ENCODE data around the gene SLC6A8.

Gene SLC6A8

DNA sequence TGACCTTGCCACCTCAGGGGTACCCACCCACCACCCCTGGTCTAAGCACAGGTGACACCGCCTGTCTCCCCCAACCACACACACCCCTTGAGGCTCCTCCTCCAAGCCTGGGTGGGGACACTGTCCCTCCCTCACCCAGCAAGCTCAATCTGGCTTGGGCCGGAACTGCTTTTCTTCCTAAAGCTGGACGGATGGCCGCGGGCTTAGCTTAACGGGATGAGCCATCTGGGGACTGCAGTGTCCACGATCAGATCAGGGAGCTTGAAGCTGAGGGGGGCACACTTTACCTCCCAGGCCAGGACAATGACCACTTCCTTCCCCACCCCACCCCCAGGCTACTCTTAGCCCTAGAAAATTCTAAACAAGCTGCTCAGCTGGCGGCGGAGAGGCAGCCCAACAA, 1.0 kb upstream of the SLC6A8 start:
- TF ChIP-seq, protein P1, sequence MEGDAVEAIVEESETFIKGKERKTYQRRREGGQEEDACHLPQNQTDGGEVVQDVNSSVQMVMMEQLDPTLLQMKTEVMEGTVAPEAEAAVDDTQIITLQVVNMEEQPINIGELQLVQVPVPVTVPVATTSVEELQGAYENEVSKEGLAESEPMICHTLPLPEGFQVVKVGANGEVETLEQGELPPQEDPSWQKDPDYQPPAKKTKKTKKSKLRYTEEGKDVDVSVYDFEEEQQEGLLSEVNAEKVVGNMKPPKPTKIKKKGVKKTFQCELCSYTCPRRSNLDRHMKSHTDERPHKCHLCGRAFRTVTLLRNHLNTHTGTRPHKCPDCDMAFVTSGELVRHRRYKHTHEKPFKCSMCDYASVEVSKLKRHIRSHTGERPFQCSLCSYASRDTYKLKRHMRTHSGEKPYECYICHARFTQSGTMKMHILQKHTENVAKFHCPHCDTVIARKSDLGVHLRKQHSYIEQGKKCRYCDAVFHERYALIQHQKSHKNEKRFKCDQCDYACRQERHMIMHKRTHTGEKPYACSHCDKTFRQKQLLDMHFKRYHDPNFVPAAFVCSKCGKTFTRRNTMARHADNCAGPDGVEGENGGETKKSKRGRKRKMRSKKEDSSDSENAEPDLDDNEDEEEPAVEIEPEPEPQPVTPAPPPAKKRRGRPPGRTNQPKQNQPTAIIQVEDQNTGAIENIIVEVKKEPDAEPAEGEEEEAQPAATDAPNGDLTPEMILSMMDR (IDR thresholded peaks at IDR 0.05; ENCODE audit: insufficient read depth, low read length, poor library complexity, severe bottlenecking): no peak
- Histone ChIP-seq H3K36me3 (ENCODE audit: control insufficient read depth, insufficient read depth, low read length) (no peaks in the 10 kb centered on the region), H3K27me3 (replicated peaks; ENCODE audit: control insufficient read depth, insufficient read depth, low read length) (no peaks in the 10 kb centered on the region; the same call in 1 of the 2 replicates), H3K4me3 (replicated peaks; ENCODE audit: low read depth, low read length) (no peak overlapping the region)
- DNase-seq (ENCODE audit: extremely low read depth, insufficient read length): no peak

- no peak for DNase-seq (ENCODE audit: extremely low read depth, insufficient read length)
- Histone ChIP-seq H3K4me3 (replicated peaks; ENCODE audit: low read depth, low read length) (no peak overlapping the region), H3K36me3 (ENCODE audit: control insufficient read depth, insufficient read depth, low read length) (no peaks in the 10 kb centered on the region), H3K27me3 (replicated peaks; ENCODE audit: control insufficient read depth, insufficient read depth, low read length) (no peaks in the 10 kb centered on the region; the same call in 1 of the 2 replicates)
- TF ChIP-seq, protein P1 (IDR thresholded peaks at IDR 0.05; ENCODE audit: insufficient read depth, low read length, poor library complexity, severe bottlenecking): no peak
These were observed 345 bp downstream of the SLC6A8 start for GRCh38 chrX:153688071-153688470.

DNA sequence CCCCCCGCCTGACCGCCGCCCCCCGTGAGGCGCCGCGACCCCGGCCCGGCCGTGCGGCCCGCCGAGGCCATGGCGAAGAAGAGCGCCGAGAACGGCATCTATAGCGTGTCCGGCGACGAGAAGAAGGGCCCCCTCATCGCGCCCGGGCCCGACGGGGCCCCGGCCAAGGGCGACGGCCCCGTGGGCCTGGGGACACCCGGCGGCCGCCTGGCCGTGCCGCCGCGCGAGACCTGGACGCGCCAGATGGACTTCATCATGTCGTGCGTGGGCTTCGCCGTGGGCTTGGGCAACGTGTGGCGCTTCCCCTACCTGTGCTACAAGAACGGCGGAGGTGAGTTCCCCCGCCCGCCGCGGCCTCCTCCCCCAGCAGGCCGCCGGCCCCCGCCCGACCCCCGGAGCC, 780 bp downstream of the SLC6A8 start:
- H3K36me3 ChIP-seq (ENCODE audit: control insufficient read depth, insufficient read depth, low read length): no peaks in the 10 kb centered on the region
- TF ChIP-seq, protein P1 (IDR thresholded peaks at IDR 0.05; ENCODE audit: insufficient read depth, low read length, poor library complexity, severe bottlenecking): no peak
- no peak for DNase-seq (ENCODE audit: extremely low read depth, insufficient read length)
- no peak overlapping the region for H3K4me3 ChIP-seq (replicated peaks; ENCODE audit: low read depth, low read length)
- H3K27me3 ChIP-seq (replicated peaks; ENCODE audit: control insufficient read depth, insufficient read depth, low read length): no peaks in the 10 kb centered on the region; the same call in 1 of the 2 replicates

DNA sequence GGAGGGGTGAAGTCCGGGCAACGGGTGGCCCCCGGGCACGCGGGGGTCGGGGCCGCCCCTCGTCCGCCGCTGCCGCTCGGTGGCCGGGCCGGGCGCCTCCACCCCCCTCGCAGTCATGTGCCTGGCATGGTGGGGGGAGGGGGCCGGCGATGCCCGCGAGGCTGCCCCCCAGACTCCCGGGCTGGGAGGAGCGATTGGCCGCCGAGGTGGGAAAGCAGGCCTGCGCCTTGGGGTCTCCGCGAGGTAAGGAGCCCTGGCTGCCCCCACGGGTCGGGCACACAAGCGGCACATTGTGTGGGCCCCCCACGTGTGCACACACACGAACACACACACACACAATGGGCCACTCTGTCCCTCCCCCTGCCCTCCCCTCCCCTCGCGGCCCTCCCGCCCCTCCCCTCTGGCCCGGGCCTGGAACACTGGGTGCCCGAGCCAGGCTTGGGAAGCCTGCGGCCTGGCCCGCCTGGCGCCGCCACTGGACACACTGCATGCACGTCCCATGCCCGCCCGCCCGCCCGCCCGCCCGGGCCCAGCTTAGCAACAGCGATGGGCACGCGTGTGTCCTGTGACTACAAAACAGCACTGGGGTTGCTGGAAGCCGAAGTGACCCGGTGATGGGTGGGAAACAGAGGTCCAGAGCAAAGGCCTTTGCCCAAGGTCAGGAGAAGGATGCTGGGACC, 1.3 kb downstream of the SLC6A8 start:
- Histone ChIP-seq H3K4me3 (replicated peaks; ENCODE audit: low read depth, low read length) (no peak overlapping the region), H3K36me3 (ENCODE audit: control insufficient read depth, insufficient read depth, low read length) (no peaks in the 10 kb centered on the region)

GRCh38 chrX:153689654-153690465, 2.1 kb downstream of the SLC6A8 start:
- no peaks in the 10 kb centered on the region for H3K36me3 ChIP-seq (ENCODE audit: control insufficient read depth, insufficient read depth, low read length)
- TF ChIP-seq, protein P1 (IDR thresholded peaks at IDR 0.05; ENCODE audit: insufficient read depth, low read length, poor library complexity, severe bottlenecking): no peak
- no peak for DNase-seq (ENCODE audit: extremely low read depth, insufficient read length)
- no peaks in the 10 kb centered on the region; the same call in 1 of the 2 replicates for H3K27me3 ChIP-seq (replicated peaks; ENCODE audit: control insufficient read depth, insufficient read depth, low read length)
- H3K4me3 ChIP-seq (replicated peaks; ENCODE audit: low read depth, low read length): no peak overlapping the region

More for the DNA sequence above, 1.3 kb downstream of the SLC6A8 start:
- no peaks in the 10 kb centered on the region; the same call in 1 of the 2 replicates for H3K27me3 ChIP-seq (replicated peaks; ENCODE audit: control insufficient read depth, insufficient read depth, low read length)
- no peak for DNase-seq (ENCODE audit: extremely low read depth, insufficient read length)
- TF ChIP-seq, protein P1 (IDR thresholded peaks at IDR 0.05; ENCODE audit: insufficient read depth, low read length, poor library complexity, severe bottlenecking): no peak
